NCI-H226 (cell line): ENCODE data around the gene LSMEM2.
"Not testable (repeated sequence)": the region's sequence is repeated elsewhere in the genome, so short reads cannot be mapped to it uniquely, and the experiment has no call there.

Experiments used
- DNase-seq: peaks from one replicate; pipeline ENCODE4 v3.0.0-alpha.2; 2015

Gene LSMEM2

DNA sequence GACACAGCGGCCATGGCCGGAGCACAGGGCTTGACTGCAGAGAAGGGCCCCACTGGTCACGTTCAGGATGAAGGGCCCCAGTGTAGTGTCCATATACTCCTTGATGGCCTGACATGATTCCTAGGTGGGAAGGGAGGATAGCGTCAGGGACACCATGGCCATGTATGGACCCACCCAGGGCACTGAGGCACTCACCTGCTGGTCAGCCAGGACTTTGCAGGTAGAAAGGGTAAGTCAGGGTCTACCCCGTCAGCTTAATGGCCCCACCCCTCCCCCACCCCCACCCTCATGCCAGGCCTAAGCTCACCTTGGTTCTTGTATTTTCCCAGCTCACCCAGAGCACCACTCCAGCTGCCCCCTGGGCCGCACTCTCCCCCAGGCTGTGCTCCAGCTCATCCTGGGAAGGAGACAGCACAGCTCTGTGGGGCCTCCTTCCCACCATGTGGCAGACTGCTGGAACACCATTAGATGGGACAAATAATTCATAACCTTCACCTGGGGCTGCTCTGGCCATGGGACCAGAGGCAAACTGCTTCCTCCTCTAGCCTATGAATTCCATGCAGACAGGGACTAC, 21.9 kb downstream of the LSMEM2 start:
- DNase-seq = no peak

DNA sequence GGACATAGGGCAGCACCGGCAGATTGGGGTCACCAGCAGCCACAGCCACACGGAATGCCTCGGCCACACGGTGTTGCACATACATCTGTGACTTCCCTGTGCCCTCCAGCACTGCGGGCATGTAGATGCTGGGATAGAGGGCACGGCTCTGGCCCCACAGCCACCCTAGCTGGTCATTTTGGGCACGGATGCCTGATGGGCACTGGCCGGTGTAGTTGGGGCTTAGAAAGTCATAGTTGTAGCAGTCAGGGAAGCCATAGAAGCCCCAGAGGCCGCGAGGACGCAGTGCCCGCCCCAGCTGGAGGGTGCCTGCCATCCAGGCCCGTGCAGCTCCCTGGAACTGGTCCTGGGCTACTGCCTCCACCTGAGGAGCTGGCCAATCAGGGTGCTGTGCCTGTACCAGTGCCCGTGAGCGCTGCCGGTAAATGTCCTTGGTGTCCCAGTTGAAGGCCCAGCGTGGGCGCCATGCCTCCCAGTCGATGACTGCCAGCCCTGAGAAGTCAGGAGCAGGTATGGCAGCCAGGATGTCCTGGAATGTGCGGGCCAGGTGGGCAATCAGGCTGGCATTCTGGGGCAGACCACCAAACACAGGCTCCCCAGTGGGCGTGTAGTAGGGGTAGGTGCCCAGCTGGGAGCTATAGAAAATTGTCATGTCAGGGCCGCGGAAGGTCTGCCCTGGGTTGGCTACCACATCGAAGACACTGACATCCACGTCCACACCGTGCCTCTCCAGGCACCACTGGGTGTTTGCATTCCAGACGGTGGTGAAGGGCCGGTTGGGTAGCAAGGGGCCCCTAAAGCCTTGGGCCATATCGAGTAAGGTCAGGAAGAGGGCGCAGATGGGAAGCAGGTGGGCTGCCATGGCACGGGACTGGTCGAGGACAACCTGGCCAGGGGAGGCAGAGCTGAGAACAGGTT, 23.5 kb downstream of the LSMEM2 start:
- no peak for DNase-seq

DNA sequence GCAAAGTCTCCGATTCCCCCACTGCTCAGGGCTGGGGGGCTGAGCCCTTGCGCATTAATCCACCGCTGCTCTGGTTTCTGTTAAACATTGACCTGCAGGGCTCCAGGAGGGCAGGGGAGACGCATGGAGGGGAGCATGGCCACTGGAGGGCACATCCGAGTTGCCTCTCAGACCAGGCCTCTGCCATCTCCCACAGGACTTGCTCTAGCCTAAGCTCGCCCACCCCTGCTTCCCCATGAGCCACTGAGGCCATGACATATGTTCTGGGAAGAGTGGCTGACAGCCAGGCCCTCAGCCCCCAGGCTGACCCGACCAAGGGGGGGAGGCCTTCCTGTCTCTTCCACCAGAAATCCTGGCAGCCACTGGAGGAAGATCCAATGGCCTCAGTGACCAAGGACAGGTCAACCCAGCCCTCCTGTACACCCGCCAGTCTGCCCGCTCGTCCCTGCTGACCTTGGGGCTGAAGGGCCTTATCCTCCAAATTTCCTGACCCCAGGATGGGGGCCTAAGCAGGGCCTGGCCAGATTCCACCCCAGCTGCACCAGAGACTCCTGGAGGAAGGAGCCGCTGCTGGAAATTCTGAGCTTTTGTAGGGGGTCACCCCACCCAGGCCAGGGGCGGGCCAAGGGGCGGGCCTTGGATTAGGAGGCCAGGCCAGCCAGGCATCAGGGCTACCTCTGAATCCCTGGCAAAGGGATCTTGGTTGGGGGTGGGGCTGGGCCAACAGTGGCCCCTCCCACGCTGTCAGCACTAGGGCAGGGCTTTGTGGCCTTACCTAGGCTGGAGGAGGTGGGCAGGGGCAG, 24.3 kb downstream of the LSMEM2 start, which contains the start of gene HYAL1:
HYAL1 (minus strand) TSS at position 562 of the 803 bp plus-strand sequence. CDS start 618 bp downstream, outside the sequence.
- DNase-seq = no peak

DNA sequence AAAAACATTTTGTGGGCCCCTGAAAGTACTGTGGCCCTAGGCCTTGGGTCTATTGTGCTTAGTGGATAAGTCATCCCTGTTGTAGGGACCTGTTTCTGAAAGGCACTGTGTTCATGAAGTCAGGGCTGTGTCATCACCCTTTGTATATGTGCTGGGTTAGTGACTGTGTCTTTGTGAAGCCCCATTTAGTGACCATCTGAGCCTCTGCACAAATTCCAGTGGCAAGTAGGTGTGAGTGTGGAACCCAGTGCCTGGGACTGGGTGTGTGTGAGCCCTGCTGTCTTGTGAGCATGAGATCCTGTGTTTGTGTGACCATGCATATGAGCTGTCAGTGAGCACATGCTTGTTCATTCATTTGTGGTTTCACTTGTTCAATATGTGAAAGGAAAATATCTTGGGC, 25.7 kb downstream of the LSMEM2 start:
- DNase-seq = no peak

DNA sequence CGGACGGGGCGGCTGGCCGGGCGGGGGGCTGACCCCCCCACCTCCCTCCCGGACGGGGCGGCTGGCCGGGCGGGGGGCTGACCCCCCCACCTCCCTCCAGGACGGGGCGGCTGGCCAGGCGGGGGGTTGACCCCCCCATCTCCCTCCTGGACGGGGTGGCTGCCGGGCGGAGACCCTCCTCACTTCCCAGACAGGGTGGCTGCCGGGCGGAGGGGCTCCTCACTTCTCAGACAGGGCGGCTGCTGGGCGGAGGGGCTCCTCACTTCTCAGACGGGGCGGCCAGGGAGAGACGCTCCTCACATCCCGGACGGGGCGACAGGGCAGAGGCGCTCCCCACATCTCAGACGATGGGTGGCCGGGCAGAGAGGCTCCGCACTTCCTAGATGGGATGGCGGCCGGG, 33.2 kb downstream of the LSMEM2 start:
- not testable (repeated sequence) for DNase-seq

DNA sequence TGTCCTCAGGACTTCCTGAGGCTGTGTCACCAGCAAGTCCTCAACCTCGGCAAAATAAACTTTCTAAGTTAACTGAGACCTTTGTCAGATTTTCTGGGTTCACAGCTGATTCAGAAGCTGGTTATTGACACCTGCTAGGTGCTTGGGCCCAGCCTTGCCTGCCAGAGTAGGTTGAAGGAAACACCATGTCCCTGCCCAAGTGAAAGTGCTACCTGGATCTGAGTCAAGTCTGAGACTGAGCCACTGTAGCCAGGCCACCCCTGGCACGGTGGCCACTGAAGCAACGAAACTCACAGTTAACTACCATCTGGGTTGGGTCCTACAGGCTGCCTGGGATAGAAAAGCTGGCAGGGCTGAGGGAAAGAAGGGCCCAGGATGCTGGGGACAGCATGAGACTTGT, 35.5 kb downstream of the LSMEM2 start:
- no peak for DNase-seq

DNA sequence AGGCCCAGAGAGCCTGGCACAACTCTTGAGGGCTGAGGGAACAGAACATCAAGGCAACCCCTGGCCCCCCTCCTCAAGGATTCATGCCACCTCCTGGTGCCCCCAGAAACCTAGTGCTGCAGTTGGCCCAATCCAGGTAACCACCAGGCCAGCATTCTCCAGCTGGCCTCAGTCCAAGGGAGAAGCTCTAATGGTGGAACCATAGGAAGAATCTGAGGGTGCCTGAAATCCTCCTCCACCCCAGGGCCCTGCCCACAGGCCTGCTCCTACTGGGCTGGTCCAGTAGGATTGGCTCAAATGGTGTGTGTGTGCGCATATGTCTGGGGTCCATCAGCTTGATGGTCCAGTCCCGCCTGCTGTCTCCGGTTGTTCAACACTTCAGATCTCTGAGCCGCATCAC, 35.9 kb downstream of the LSMEM2 start:
- DNase-seq = no peak

DNA sequence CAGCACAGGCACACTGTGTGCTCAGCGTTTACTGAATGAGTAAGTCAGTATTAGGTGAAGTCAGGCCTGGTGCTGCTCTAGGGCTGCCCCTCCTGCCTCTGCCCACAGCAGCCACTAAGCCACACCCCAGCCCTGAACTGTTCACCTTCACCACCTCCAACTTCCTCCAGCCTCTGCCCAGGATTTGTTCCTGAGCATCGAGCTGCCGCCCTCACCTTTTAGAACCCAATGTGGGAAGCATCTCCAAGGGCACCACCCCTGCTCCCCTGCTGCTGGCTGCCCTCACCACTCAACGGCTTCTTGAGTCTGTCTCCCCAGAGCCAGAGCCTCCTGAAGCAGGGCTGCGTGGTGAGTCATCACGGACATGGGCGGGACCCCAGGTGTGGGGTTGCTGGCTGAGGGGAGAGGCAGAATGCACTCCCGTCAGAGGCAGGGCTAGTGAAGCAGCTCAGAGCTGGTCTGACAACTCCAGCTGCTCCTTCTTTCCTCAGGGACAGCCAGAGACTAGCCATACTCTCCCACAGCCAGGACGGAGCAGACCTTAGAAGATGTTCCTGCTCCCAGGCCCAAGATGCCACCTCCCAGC, 37.9 kb downstream of the LSMEM2 start:
- DNase-seq = peak; percentile 85

DNA sequence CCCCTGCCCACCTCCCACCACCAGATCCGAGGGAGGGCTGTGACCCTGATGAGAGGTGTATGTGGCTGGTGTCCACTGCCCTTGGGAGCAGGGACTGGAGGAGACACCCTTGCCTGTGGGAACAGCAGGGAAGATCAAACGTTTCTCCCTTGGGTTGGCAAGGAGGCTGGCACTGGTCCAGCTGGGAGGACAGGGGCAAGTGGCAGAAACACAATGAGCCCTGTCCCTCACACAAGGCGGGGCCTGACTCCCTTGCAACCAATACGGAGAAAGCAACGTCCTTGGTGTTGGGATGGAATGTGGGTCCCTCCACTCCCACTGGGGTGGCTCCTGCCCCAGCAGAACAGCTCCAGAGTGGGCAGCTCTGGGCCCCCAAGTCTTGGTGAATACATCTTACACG, 38.4 kb downstream of the LSMEM2 start:
- DNase-seq = no peak

DNA sequence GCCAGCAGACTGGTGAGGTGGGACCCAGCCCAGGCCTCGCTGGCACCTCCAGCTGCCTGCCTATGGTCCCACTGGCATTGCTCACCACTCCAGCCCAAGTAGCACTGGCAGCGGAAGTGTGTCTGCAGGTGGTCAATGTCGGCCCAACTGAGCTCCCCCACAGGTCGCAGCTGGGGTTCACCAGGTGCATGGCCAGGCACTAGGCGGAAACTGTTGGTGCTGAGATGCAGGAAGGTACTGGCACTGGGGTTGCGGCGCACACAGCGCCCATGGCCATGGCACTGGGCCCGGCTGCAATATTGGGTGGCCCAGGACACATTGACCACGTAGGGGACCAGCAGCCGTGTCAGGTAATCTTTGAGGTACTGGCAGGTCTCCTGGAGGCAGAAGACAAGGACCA, 39.3 kb downstream of the LSMEM2 start:
- no peak for DNase-seq

DNA sequence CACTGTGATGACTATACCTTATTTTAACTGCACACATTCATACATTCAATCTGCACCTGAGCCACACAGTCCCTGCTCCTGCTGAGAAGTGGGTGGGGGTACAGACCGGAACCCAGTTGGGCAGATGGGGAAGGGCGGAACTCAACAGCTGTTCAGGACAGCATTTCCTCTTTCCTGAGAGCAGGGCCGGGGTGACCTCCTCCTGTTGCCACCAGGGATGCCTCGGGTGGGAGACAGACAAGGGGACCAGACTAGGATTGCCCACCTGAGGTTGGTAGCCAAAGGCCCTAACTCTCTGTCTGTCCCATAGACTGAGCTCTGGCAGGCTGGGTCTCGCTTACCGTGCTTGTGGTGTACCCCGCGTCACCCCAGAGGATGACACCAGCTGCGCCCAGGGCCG, 39.7 kb downstream of the LSMEM2 start:
- DNase-seq = no peak

DNA sequence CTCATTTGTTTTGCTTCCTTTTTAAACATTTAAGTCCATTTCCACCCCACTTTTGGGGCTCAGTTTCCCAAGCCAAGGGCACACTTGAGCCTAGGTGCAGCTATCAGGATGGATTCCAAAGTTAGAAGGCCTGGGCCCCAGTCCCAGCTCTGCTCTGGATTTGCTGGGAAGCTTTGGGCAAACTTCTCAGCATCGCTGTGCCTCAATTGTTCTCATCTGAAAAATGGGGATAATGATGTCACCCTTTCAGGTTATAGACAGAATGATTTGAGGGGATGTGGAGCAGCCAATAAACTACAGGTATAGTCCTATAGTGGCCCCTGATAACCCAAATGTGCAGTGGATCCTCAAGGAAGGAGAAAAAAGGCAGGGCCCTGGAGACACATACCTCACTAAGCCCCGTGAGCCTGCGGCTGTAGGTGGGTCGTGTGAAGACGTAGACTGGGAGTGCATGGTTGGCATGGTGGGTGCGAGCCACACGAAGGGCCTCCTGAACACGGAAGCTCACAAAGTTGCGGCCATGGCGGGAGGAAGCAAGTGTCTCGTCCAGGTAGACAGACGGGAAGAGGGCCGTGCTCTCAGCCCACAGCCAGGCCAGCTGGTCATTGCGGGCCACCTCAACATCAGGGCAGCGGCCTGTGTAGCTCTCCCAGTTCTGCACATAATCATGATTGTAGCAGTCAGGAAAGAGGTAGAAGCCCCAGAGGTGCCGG, 40.5 kb downstream of the LSMEM2 start:
- no peak for DNase-seq

DNA sequence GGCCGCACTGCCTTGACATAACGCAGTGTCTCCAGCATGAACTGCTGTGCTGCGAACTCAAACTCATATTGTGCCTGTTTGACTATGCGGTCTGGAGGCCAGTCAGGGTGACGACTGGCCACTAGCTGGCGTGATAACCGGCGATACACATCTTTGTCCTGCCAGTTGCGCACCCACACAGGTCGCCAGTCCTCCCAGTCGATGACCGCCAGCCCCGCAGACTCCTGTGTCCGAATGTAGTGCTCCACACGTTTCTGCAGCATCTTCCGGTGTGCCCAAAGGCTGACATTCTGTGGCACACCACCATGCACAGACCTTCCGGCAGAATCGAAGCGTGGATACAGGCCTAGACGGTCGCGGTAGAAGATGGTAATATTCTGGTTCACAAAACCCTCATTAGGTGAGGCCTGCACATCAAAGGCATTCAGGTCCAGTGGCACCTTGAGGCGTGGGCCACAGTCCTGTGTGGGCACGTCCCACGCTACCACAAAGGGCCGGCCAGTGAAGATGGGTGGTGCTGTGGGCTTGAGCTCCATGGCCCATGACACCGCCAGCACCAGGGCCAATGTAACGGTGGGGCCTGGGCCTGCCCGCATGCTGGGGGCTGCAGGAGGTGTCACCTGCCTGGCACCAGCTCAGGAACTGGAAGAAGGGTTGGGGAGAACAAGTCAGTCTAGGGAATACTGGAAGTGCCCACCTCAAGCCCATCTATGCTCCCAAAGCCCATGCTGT, 41.2 kb downstream of the LSMEM2 start:
- DNase-seq = no peak

DNA sequence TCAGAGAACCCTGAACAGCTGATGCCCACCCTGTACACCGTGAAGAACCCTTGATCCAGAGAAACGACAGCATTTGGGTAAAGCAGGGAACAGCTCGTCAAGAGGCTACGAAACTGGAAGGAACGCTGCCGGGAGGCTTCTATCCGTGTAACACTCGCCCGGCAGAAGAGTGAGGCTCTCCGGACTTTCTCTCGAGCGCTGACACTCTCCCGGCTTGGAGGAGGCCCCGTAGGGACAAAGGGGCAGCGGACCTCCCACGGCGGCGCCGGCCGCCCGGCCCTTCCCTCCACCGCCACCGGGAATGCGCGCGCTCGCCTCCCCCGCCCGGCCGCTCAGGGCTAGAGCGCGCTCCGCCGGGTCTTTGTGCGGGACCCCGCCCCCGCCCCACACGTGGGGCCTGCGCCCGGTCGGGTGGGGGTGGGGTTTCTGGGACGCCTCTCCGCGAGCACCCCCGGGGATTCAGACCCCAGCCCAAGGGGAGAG, 42.0 kb downstream of the LSMEM2 start:
- DNase-seq = no peak

DNA sequence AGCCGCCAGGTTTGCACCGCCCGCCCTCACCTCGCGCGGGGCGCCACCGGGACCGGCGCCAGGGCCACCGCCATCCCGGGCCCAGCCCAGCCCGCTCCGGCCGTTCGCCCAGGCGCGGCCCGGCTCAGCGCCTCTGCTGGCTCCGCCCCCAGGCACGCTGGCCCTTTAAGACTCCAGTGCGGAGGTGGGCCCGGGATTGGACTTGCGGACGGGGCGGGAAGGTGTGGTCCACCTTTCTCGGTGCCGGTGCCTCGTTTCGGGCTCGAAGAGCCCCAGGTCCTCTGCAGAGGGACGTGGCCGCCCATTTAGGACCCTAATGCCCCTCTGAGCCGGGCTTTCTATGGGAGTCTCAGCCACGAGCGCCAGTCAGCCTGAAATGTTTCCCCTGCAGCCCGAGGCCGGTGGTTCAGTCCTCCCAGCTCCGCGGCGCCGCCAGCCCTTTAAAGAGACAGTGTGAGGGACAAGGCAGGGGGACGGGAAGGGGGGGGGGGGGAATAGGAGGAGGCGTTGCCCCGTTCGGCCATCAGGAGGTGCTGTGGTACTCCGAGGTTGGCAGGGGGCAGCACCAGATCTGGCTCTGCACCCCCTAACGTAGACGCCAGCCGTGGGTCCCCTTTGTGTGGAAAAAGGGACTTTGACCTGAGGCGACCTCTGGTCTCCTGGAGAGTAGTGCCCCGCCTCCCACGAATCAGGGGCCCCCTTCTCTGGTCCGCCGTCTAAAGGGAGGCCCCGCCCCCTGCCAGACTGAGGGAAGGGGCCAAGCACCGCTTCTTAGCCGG, 42.6 kb downstream of the LSMEM2 start:
- DNase-seq = peak; percentile 69

DNA sequence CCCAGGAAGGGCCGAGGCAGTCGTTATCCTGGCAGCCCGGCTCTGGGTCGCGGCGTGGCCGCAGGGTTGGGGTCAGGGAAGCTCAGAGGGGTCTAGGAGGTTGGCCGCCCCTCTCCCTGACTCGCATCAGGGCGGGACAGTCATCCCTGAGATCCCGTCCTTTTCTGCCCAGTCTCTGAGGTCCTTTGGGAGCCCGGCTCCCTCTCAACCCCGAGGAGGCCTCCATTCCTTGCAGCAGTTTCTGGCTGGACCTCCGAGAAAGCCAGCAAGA, 43.2 kb downstream of the LSMEM2 start:
- DNase-seq = no peak

DNA sequence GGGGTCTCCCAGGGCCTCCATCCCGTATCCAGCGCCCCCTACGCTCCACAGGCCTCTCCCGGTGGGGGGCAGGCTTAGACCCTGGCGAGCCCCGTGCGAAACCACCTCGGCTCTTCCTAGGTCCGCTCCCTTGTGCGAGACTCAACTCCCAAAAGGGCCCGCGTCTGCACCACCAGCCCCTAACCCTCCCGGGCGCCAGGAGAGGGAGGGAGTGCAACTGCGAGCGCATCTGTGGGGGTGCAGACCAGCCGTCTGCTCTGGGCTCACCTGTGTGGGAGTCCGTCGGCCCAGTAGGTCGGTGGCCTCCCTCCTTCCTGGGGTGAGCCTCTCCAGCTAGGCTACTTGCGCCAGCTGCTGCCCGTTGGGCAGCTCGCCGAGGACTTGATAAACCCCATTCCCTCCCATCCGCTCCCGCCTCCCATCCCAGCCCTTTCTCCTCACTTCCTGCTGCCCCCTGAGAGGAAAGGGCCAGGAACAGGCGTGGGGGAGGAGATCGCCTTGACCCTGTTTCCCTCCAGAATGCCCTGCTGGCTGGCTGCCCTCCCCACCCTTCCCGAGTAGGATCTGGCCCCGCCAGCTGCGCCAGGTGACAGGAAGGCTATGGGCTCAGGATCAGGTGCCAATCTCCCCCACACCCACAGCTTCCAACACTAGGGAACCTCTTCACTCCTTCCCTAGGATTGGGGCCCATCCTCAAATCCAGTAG, 43.7 kb downstream of the LSMEM2 start, which contains the start of gene HYAL2:
HYAL2 (minus strand) TSS at position 360 of the 706 bp plus-strand sequence. CDS start 2,256 bp downstream, outside the sequence.
- no peak for DNase-seq

DNA sequence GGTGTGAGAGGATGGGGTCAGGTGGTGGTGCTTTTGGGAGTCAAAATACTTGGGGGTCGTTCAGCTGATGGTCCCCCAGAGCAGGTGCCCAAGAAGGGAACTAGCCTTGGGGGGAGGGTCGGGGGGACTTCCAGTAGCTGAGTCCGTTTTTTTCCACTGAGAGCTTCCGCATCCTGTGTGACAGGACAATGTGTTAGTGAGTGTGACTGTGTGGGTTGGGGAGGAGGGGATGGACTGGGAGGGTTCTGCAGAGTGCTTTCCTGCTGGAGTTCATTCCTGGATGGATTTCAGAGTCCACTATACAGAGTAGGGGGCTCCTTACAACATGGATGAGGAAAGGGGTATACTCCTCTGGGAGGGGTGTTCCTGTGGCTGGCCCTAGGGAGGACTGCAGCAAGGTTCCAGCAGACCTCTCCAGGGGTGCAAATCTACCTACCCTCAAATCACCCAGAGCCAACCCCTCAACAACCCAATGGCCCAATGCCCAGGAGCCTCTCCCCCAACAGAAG, 44.3 kb downstream of the LSMEM2 start:
- DNase-seq = no peak

DNA sequence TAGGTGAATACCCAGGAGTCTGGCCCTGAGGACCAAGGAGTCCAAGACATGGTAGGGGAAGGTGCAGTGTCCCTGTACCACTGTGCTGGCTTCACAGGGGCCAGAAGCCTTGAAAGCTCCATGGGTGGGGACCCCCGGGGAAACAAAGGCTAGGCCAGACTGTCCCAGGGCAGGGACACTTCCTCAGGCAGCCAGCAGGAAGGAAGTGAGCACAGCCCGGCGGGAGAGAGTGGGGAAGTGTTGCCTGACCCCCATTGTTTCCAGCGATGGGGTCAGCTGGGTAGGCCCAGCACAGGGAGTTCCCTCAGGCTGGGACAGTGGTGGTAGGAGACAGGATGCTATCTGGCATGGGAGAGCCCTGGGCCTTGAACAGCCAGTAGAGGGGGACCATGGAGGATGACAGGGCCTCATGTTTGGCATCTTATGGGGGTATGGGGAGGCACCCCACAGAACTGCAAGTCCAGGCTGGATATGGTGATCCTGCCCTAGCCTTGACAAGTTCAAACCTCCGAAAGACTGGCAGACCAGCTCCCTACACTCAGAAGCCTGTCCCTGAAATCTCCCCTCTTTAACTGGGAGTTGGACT, 44.8 kb downstream of the LSMEM2 start:
- no peak for DNase-seq
